Tibial nerve (tissue), 4 donors: ENCODE measurements around the gene SCN4B.

Experiments
- CTCF ChIP-seq, 5 experiments: fragments of 200-600 bp in 3 of 5; fragments of 450-650 bp in 2 of 5; sonication (generic) in 3 of 5; IDR thresholded peaks; one replicate each; pipeline ENCODE4 v1.5.1; 2016 to 2019; ENCODE audit warnings: antibody characterized with exemption in 5 of 5, mild to moderate bottlenecking in 3 of 5, moderate library complexity in 2 of 5
- EP300 ChIP-seq, 2 donors: sonication (generic); formaldehyde crosslinking; IDR thresholded peaks; one replicate each; pipeline ENCODE4 v1.6.1; 2017; ENCODE audit warnings: antibody characterized with exemption in 2 of 2, mild to moderate bottlenecking in 1 of 2
- POLR2A ChIP-seq, 2 donors: fragments of 450-650 bp; IDR thresholded peaks; one replicate each; pipeline ENCODE4 v1.6.1; 2017; ENCODE audit warnings: antibody characterized with exemption in 2 of 2, mild to moderate bottlenecking in 2 of 2, moderate library complexity in 2 of 2

GRCh38 chr11:118167906-118168305 is 15.3 kb upstream of the SCN4B start:
- TF ChIP-seq CTCF (IDR thresholded peaks at IDR 0.05): no peak
- TF ChIP-seq POLR2A (IDR thresholded peaks at IDR 0.05): no peak
- TF ChIP-seq EP300 (IDR thresholded peaks at IDR 0.05): no peak
